Measurements from ENCODE around the gene PLD4.
"Not testable (repeated sequence)": the region's sequence is repeated elsewhere in the genome, so short reads cannot be mapped to it uniquely, and the experiment has no call there.

The PLD4 gene

DNA sequence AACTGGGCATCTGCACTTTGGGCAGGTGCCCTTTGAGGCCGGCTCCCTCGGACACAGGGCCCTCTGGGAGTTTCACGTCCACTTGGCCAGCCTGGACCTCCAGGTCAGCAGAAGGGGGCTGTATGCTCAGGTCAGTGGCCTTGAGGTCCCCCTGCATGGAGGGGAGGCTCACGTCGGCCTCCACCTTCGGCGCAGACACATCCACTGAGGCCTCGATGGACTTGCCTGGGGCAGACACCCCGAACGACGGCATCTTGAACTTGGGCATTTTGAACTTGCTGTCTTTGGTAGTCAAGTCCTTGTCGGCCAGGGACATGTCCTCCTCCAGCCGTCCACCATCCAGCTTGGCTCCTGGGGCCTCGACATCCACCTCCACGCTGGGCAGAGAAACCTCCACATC lies 26.0 kb downstream of the PLD4 start:
- not testable (repeated sequence) for ATAC-seq

DNA sequence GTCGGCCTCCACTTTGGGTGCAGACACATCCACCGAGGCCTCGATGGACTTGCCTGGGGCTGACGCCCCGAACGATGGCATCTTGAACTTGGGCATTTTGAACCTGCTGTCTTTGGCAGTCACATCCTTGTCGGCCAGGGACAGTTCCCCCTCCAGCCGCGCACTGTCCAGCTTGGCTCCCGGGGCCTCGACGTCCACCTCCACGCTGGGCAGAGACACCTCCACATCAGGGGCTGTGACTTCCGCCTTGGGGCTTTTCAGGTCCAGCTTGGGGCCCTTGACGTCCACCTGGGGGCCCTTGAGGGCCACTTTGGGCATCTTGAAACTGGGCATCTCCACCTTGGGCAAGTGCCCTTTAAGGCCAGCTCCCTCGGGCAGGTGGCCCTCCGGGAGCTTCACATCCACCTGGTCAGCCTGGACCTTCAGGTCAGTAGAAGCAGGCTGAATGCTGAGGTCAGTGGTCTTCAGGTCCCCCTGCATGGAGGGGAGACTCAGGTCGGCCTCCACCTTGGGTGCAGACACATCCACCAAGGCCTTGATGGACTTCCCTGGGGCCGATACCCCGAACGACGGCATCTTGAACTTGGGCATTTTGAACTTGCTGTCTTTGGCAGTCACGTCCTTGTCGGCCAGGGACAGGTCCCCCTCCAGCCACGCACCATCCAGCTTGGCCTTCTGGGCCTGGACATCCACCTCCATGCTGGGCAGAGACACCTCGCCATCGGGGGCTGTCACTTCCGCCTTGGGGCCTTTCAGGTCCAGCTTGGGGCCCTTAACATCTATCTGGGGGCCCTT lies 27.4 kb downstream of the PLD4 start:
- not testable (repeated sequence) for ATAC-seq

DNA sequence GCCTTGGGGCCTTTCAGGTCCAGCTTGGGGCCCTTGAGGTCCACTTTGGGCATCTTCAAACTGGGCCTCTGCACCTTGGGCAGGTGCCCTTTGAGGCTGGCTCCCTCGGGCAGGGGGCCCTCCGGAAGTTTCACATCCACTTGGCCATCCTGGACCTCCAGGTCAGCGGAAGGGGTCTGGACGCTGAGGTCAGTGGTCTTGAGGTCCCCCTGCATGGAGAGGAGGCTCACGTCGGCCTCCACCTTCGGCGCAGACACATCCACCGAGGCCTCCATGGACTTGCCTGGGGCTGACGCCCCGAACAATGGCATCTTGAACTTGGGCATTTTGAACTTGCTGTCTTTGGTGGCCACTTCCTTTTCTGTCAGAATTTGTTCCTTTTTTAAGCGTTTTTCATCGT lies 28.4 kb downstream of the PLD4 start:
- no peak for TF ChIP-seq ZFP30 (CRISPR knock-in tag; IDR thresholded peaks at IDR 0.05)
- no peak for TF ChIP-seq ZNF8 (CRISPR knock-in tag; IDR thresholded peaks at IDR 0.05)
- no peak for TF ChIP-seq ARNTL (CRISPR knock-in tag; IDR thresholded peaks at IDR 0.05; ENCODE audit: borderline replicate concordance, low read depth)
- TF ChIP-seq, protein P1, sequence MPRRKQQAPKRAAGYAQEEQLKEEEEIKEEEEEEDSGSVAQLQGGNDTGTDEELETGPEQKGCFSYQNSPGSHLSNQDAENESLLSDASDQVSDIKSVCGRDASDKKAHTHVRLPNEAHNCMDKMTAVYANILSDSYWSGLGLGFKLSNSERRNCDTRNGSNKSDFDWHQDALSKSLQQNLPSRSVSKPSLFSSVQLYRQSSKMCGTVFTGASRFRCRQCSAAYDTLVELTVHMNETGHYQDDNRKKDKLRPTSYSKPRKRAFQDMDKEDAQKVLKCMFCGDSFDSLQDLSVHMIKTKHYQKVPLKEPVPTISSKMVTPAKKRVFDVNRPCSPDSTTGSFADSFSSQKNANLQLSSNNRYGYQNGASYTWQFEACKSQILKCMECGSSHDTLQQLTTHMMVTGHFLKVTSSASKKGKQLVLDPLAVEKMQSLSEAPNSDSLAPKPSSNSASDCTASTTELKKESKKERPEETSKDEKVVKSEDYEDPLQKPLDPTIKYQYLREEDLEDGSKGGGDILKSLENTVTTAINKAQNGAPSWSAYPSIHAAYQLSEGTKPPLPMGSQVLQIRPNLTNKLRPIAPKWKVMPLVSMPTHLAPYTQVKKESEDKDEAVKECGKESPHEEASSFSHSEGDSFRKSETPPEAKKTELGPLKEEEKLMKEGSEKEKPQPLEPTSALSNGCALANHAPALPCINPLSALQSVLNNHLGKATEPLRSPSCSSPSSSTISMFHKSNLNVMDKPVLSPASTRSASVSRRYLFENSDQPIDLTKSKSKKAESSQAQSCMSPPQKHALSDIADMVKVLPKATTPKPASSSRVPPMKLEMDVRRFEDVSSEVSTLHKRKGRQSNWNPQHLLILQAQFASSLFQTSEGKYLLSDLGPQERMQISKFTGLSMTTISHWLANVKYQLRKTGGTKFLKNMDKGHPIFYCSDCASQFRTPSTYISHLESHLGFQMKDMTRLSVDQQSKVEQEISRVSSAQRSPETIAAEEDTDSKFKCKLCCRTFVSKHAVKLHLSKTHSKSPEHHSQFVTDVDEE (CRISPR knock-in tag; IDR thresholded peaks at IDR 0.05): no peak
- TF ChIP-seq BACH2 (CRISPR knock-in tag; IDR thresholded peaks at IDR 0.05; ENCODE audit: borderline replicate concordance): no peak
- TF ChIP-seq, protein P2, sequence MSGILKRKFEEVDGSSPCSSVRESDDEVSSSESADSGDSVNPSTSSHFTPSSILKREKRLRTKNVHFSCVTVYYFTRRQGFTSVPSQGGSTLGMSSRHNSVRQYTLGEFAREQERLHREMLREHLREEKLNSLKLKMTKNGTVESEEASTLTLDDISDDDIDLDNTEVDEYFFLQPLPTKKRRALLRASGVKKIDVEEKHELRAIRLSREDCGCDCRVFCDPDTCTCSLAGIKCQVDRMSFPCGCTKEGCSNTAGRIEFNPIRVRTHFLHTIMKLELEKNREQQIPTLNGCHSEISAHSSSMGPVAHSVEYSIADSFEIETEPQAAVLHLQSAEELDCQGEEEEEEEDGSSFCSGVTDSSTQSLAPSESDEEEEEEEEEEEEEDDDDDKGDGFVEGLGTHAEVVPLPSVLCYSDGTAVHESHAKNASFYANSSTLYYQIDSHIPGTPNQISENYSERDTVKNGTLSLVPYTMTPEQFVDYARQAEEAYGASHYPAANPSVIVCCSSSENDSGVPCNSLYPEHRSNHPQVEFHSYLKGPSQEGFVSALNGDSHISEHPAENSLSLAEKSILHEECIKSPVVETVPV (CRISPR knock-in tag; IDR thresholded peaks at IDR 0.05): no peak
- TF ChIP-seq TOX (CRISPR knock-in tag; IDR thresholded peaks at IDR 0.05; ENCODE audit: borderline replicate concordance): no peak
- no peak for TF ChIP-seq CSDC2 (CRISPR knock-in tag; IDR thresholded peaks at IDR 0.05)
- no peak for TF ChIP-seq RARB (CRISPR knock-in tag; IDR thresholded peaks at IDR 0.05)
- TF ChIP-seq OSR1 (CRISPR knock-in tag; IDR thresholded peaks at IDR 0.05): no peak
- no peak for TF ChIP-seq GLIS3 (CRISPR knock-in tag; IDR thresholded peaks at IDR 0.05)
- TF ChIP-seq, protein P3, sequence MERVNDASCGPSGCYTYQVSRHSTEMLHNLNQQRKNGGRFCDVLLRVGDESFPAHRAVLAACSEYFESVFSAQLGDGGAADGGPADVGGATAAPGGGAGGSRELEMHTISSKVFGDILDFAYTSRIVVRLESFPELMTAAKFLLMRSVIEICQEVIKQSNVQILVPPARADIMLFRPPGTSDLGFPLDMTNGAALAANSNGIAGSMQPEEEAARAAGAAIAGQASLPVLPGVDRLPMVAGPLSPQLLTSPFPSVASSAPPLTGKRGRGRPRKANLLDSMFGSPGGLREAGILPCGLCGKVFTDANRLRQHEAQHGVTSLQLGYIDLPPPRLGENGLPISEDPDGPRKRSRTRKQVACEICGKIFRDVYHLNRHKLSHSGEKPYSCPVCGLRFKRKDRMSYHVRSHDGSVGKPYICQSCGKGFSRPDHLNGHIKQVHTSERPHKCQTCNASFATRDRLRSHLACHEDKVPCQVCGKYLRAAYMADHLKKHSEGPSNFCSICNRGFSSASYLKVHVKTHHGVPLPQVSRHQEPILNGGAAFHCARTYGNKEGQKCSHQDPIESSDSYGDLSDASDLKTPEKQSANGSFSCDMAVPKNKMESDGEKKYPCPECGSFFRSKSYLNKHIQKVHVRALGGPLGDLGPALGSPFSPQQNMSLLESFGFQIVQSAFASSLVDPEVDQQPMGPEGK (CRISPR knock-in tag; IDR thresholded peaks at IDR 0.05; ENCODE audit: borderline replicate concordance): no peak
- no peak for TF ChIP-seq ESRRG (CRISPR knock-in tag; IDR thresholded peaks at IDR 0.05)
- no peak for TF ChIP-seq ZNF70 (CRISPR knock-in tag; IDR thresholded peaks at IDR 0.05)
- no peak for TF ChIP-seq PPARA (CRISPR knock-in tag; IDR thresholded peaks at IDR 0.05; ENCODE audit: borderline replicate concordance)
- TF ChIP-seq TCF4 (CRISPR knock-in tag; IDR thresholded peaks at IDR 0.05; ENCODE audit: borderline replicate concordance): no peak
- TF ChIP-seq ZFP3 (CRISPR knock-in tag; IDR thresholded peaks at IDR 0.05): no peak
- no peak for TF ChIP-seq SNAI2 (CRISPR knock-in tag; IDR thresholded peaks at IDR 0.05)
- TF ChIP-seq, protein P4, sequence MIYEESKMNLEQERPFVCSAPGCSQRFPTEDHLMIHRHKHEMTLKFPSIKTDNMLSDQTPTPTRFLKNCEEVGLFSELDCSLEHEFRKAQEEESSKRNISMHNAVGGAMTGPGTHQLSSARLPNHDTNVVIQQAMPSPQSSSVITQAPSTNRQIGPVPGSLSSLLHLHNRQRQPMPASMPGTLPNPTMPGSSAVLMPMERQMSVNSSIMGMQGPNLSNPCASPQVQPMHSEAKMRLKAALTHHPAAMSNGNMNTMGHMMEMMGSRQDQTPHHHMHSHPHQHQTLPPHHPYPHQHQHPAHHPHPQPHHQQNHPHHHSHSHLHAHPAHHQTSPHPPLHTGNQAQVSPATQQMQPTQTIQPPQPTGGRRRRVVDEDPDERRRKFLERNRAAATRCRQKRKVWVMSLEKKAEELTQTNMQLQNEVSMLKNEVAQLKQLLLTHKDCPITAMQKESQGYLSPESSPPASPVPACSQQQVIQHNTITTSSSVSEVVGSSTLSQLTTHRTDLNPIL (CRISPR knock-in tag; IDR thresholded peaks at IDR 0.05; ENCODE audit: low read depth): no peak
- no peak for TF ChIP-seq ISL1 (CRISPR knock-in tag; IDR thresholded peaks at IDR 0.05)
- ATAC-seq: no peak

DNA sequence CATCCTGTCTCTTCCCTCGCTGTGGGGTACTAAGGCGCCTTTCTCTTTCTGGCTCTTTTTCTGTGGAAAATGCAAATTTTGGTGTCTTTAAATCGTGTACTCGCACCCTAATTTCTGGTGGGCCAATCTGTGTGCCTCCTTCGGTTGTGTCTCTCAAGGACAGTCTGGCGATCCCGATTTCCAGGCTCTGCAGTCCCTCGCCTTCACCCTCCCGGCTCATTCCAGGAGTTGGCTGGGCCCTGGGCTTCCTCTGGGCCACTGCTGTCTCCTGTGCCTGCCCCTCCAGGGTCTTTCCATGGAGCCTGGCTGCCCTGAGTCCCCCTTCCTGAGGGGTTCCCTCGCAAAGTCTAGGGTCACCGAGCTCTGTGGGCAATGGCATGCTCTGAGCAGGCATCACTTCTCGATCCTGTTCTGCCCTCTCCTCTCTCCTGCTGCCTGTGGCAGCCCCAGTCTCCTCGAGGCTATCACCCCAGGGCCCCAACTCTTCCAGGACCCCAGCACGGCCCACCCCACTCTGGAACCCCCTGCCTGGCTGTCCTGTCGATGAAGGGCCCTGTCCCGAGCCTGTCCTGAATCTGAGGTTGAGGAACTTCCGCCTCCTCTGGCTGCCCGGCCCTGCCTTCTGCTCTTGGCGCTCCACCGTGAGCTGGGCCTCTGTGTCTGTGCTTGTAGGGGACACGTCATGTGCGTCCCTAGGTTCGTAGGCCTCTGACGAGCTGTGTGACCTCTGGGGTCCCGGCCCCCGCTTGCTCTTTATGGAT lies 29.4 kb downstream of the PLD4 start:
- no peak for ATAC-seq
- TF ChIP-seq RARB (CRISPR knock-in tag; IDR thresholded peaks at IDR 0.05): no peak
- TF ChIP-seq ESRRG (CRISPR knock-in tag; IDR thresholded peaks at IDR 0.05): no peak
- TF ChIP-seq, protein P1 (CRISPR knock-in tag; IDR thresholded peaks at IDR 0.05): no peak
- TF ChIP-seq ZFP30 (CRISPR knock-in tag; IDR thresholded peaks at IDR 0.05): no peak
- TF ChIP-seq ARNTL (CRISPR knock-in tag; IDR thresholded peaks at IDR 0.05; ENCODE audit: borderline replicate concordance, low read depth): no peak
- TF ChIP-seq, protein P3 (CRISPR knock-in tag; IDR thresholded peaks at IDR 0.05; ENCODE audit: borderline replicate concordance): no peak
- TF ChIP-seq GLIS3 (CRISPR knock-in tag; IDR thresholded peaks at IDR 0.05): no peak
